Hematopoietic multipotent progenitor cell treated with erythropoietin and hydrocortisone succinate and interleukin-3 and kit ligand, for 6 days (in vitro differentiated cells): ENCODE data around the gene SGPP1.
"Not testable (repeated sequence)": the region's sequence is repeated elsewhere in the genome, so short reads cannot be mapped to it uniquely, and the experiment has no call there.

Source experiments
- DNase-seq: peaks from one replicate; pipeline ENCODE4 v3.0.0-alpha.2; 2015

The SGPP1 gene

GRCh38 chr14:63727736-63728728 is at the start of gene SGPP1:
Gene SGPP1 (minus strand): TSS chr14:63728065. CDS start chr14:63727944, 121 bp downstream.
- DNase-seq = peak; percentile 93

GRCh38 chr14:63777024-63777423 is 49.2 kb upstream of the SGPP1 start:
- DNase-seq = no peak

GRCh38 chr14:63773504-63773903 is 45.6 kb upstream of the SGPP1 start:
- DNase-seq = no peak

- DNase-seq = peak; percentile 88
Observed at GRCh38 chr14:63770187-63770807, 42.4 kb upstream of the SGPP1 start.

GRCh38 chr14:63766611-63767010 is 38.7 kb upstream of the SGPP1 start:
- no peak for DNase-seq

- DNase-seq = no peak
Observed at GRCh38 chr14:63764620-63765139, 36.8 kb upstream of the SGPP1 start.

GRCh38 chr14:63764103-63764502 is 36.2 kb upstream of the SGPP1 start:
- no peak for DNase-seq

- no peak for DNase-seq
Observed at GRCh38 chr14:63761351-63762117, 33.7 kb upstream of the SGPP1 start.

GRCh38 chr14:63760014-63760413 is 32.1 kb upstream of the SGPP1 start:
- no peak for DNase-seq

- DNase-seq = peak; percentile 22
Observed at GRCh38 chr14:63759456-63759855, 31.6 kb upstream of the SGPP1 start.

- DNase-seq = no peak
Observed at GRCh38 chr14:63757211-63757610, 29.3 kb upstream of the SGPP1 start.

- DNase-seq = peak; percentile 16
Observed at GRCh38 chr14:63752449-63753169, 24.7 kb upstream of the SGPP1 start.

GRCh38 chr14:63751076-63751475 is 23.2 kb upstream of the SGPP1 start:
- DNase-seq = not testable (repeated sequence)

- no peak for DNase-seq
Observed at GRCh38 chr14:63747846-63748245, 20.0 kb upstream of the SGPP1 start.

- DNase-seq = peak; percentile 54
Observed at GRCh38 chr14:63745858-63746425, 18.1 kb upstream of the SGPP1 start.

- no peak for DNase-seq
Observed at GRCh38 chr14:63745272-63745671, 17.4 kb upstream of the SGPP1 start.

- no peak for DNase-seq
Observed at GRCh38 chr14:63737582-63738006, 9.7 kb upstream of the SGPP1 start.

GRCh38 chr14:63735720-63736119 is 7.9 kb upstream of the SGPP1 start:
- no peak for DNase-seq

- no peak for DNase-seq
Observed at GRCh38 chr14:63730659-63731058, 2.8 kb upstream of the SGPP1 start.

GRCh38 chr14:63727231-63727735 is 582 bp downstream of the SGPP1 start:
- peak; percentile 46 for DNase-seq

- peak; percentile 63 for DNase-seq
Observed at GRCh38 chr14:63726499-63726898, 1.4 kb downstream of the SGPP1 start.
